Lower lobe of right lung (tissue), 2 donors: Measurements from ENCODE around the gene ZC3H7B. TPM values are rescaled to one million over a fixed set of nuclear protein-coding genes. Genes with fewer than 3 reads are reported as not detected.

Source experiments
- ATAC-seq, 2 donors: fragments of 200-7000 bp; cut with Tn5 transposase; one replicate each; pipeline ENCODE4 v1.9.1; 2020 to 2022; ENCODE audit warnings: mild to moderate bottlenecking in 2 of 2, moderate library complexity in 2 of 2
- DNase-seq: peaks from one replicate; pipeline ENCODE4 v3.0.0-alpha.2; 2020
- H3K27ac ChIP-seq: fragments of 200-600 bp; one replicate; pipeline ENCODE4 v1.8.0; 2022
- H3K27me3 ChIP-seq: fragments of 200-600 bp; one replicate; pipeline ENCODE4 v1.8.0; 2022; ENCODE audit warnings: low read depth
- H3K36me3 ChIP-seq: fragments of 200-600 bp; one replicate; pipeline ENCODE4 v1.8.0; 2022; ENCODE audit warnings: mild to moderate bottlenecking
- H3K4me1 ChIP-seq: fragments of 200-600 bp; one replicate; pipeline ENCODE4 v1.8.0; 2022
- H3K4me3 ChIP-seq: fragments of 200-600 bp; one replicate; pipeline ENCODE4 v1.8.0; 2022; ENCODE audit warnings: mild to moderate bottlenecking
- H3K9me3 ChIP-seq: fragments of 200-600 bp; one replicate; pipeline ENCODE4 v1.8.0; 2022
- CTCF ChIP-seq: fragments of 200-600 bp; IDR thresholded peaks from one replicate; pipeline ENCODE4 v1.8.0; 2022; ENCODE audit warnings: antibody characterized with exemption, mild to moderate bottlenecking
- intact Hi-C: fragments of 100-400 bp; cut with DNase I; formaldehyde crosslinking; loops from one replicate; pipeline ENCODE4 v1.11.0; 2022
- total RNA-seq: library from RNA; stranded (reverse); fragmentation: NEBNext Ultra II Directional; extraction: Animal tissue kit (Norgen Biotek cat#: 25700); gene quantifications from one replicate; pipeline ENCODE4 v1.2.1, GENCODE V29; 2021
- donor health status: DM: no; HTN: yes; CAD: no; lungs with severe emphysema.

The ZC3H7B gene
- total RNA-seq, 1 donor from 2014 or later: 63.1 TPM

- DNase-seq (no peak), ATAC-seq (no peak)
- H3K27me3 ChIP-seq: no peaks in the 10 kb centered on the region
- no peak overlapping the region for H3K27ac ChIP-seq
- H3K4me1 ChIP-seq: no peaks in the 10 kb centered on the region
- no peak for TF ChIP-seq CTCF
- no peaks in the 10 kb centered on the region for H3K9me3 ChIP-seq
- intact Hi-C loops: no loop called here
- H3K36me3 ChIP-seq: peaks cover 97% of the 10 kb centered on the region
- H3K4me3 ChIP-seq: no peak overlapping the region
These were observed 40.5 kb upstream of the ZC3H7B start for GRCh38 chr22:41260871-41261270.

GRCh38 chr22:41261541-41262249 lies 39.6 kb upstream of the ZC3H7B start:
- H3K27me3 ChIP-seq: no peaks in the 10 kb centered on the region
- DNase-seq: no peak
- H3K36me3 ChIP-seq: peaks cover 95% of the 10 kb centered on the region
- intact Hi-C loops: no loop called here
- no peak for TF ChIP-seq CTCF
- no peaks in the 10 kb centered on the region for H3K4me1 ChIP-seq
- no peak overlapping the region for H3K4me3 ChIP-seq
- no peaks in the 10 kb centered on the region for H3K9me3 ChIP-seq
- no peak overlapping the region for H3K27ac ChIP-seq
- no peak for ATAC-seq

- no peaks in the 10 kb centered on the region for H3K27me3 ChIP-seq
- H3K27ac ChIP-seq: no peak overlapping the region
- no peaks in the 10 kb centered on the region for H3K4me1 ChIP-seq
- H3K4me3 ChIP-seq: no peak overlapping the region
- no peaks in the 10 kb centered on the region for H3K9me3 ChIP-seq
- intact Hi-C loops: no loop called here
- ATAC-seq (no peak), DNase-seq (no peak)
- H3K36me3 ChIP-seq: peaks cover 95% of the 10 kb centered on the region
- no peak for TF ChIP-seq CTCF
These were observed 39.0 kb upstream of the ZC3H7B start for GRCh38 chr22:41262250-41262765.

- DNase-seq (no peak), ATAC-seq (no peak)
- Histone ChIP-seq H3K27ac (no peak overlapping the region), H3K27me3 (no peaks in the 10 kb centered on the region), H3K9me3 (no peaks in the 10 kb centered on the region), H3K4me1 (no peaks in the 10 kb centered on the region), H3K36me3 (peaks cover 97% of the 10 kb centered on the region), H3K4me3 (no peak overlapping the region)
- intact Hi-C loops: no loop called here
- no peak for TF ChIP-seq CTCF
These were observed 37.6 kb upstream of the ZC3H7B start for GRCh38 chr22:41263704-41264103.

GRCh38 chr22:41264408-41264941 lies 36.9 kb upstream of the ZC3H7B start:
- intact Hi-C loops: no loop called here
- no peak for DNase-seq
- H3K27me3 ChIP-seq: no peaks in the 10 kb centered on the region

More at GRCh38 chr22:41264408-41264941, 36.9 kb upstream of the ZC3H7B start:
- TF ChIP-seq CTCF: no peak
- Histone ChIP-seq H3K9me3 (no peaks in the 10 kb centered on the region), H3K27ac (no peak overlapping the region), H3K36me3 (peaks cover 97% of the 10 kb centered on the region), H3K4me1 (no peaks in the 10 kb centered on the region), H3K4me3 (no peak overlapping the region)
- no peak for ATAC-seq
